GM19351 (cell line): ENCODE results near the gene ZPLD1.

Experiments used
- ATAC-seq: cut with Tn5 transposase; IDR thresholded peaks from one replicate; pipeline ENCODE4 v1.9.1; 2021; ENCODE audit warnings: mild to moderate bottlenecking, moderate library complexity; ENCODE audit not compliant: unreplicated experiment

ZPLD1 gene

GRCh38 chr3:102464261-102464660 is 29.4 kb downstream of the ZPLD1 start:
- no peak for ATAC-seq

DNA sequence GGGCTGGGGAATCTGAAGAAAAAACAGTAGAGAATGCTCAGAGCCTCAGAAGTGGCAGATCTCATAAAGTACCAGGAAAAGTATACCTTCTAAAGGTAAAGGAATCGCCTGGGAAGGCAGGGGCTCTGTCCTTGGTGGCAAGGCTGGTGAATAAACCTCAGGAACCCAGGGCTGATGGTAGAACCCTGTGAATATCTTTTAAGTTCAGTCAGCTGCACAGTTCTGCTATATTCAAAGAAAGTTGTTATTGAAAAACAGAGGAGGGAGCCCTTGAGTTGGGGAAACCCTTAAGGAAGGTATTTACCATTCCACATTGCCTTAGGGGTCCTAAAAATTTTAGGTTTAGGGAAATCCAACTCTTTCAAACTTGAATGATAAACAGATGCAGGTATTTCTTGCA is 31.2 kb downstream of the ZPLD1 start:
- ATAC-seq, result no peak

- ATAC-seq, result no peak
Observed at GRCh38 chr3:102470066-102470465, 35.3 kb downstream of the ZPLD1 start.

GRCh38 chr3:102471001-102471400 is 36.2 kb downstream of the ZPLD1 start:
- no peak for ATAC-seq

DNA sequence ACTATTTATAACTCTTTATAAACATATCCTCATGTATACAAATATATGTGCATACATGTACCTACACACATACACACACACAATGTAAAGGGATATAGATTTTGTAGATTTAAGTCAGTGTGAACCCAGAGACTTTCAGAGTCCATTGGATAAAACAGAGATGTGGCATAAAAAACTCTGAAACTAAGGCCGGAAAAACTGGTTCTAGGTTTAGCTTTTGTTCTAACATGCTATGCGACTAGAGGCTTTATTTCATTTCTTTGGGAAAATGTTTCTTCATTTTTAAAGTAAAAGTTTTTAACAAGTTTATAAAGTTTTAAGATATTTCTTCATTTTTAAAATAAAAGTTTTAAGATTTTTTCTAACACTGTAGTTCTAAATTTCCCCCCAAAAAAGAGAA is 36.7 kb downstream of the ZPLD1 start:
- no peak for ATAC-seq

DNA sequence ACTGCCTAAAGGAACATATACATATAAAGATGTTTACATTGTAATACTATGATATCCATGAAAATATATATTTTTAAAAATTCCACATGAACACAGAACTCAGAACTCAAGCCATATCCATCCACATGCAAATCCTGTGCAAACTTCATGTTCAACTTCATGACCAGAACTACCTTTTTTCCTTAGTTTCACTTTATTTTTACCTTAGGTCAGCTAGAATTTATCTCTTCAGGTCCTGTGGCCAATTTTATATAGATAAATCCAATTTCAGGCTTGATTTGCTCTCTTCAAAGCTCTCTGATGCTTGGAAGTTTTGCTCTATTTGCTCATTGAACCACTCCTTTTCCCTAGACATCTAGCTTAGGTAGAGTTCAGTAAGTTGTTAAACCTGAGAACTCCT is 38.8 kb downstream of the ZPLD1 start:
- ATAC-seq, result no peak

- no peak for ATAC-seq
Observed at GRCh38 chr3:102474207-102474606, 39.4 kb downstream of the ZPLD1 start.

- no peak for ATAC-seq
Observed at GRCh38 chr3:102476198-102476597, 41.4 kb downstream of the ZPLD1 start.

DNA sequence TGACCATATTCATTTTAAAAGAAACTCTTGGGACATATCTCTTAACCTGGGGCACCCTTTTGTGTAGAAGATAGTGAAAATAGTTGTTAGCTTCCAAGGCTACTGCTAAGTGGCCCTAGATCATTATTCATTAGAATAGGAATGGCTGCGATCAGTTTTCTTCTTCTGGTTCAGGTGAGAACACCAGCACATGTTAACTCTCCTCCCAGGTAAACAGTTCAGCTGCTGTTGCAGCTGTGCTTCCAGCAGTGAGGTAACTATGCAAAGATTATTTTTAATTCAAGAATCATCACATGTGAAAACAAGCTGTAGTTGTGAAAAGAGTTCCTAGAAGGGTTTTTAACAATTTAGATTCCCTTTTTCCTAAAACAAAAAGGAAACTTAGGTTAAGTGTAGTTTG is 43.3 kb downstream of the ZPLD1 start:
- no peak for ATAC-seq

DNA sequence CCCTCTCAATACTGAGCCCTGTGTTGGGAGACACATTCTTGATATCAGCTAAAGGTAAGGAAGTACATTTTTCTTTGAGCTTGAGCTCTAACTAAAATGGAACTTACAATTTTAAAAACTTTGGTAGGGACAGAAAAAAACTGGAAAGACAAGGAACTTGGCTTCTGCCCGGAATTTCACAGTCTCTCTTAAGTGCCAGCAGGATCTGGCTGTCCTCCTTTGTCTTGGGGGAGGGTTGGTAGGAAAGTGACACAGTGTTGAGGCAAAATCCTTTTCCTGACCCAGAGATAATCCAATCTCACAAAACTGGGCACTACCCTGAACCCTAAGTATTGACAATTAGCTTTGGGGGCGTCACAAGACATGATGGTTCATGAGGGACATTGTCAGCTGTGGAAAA is 45.3 kb downstream of the ZPLD1 start:
- no peak for ATAC-seq

DNA sequence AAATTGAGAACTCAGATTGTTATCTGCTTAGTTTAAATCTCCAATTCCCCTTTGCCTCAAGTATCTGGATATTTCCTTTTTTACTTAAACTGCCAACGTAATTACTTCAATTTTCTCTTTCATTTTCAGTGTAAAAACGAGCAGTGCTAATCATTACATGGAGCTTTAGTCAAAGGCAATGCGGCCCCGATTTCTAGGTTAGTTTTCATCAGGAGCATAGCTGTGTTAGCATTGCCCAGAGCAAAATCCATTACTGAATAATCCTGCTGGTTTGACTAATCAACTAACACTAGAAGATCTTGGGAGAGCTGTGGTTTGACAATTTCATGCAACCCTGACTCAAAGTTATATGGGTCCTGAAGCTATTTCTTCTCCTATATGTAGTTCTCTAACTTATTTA is 46.2 kb downstream of the ZPLD1 start:
- ATAC-seq, result no peak

DNA sequence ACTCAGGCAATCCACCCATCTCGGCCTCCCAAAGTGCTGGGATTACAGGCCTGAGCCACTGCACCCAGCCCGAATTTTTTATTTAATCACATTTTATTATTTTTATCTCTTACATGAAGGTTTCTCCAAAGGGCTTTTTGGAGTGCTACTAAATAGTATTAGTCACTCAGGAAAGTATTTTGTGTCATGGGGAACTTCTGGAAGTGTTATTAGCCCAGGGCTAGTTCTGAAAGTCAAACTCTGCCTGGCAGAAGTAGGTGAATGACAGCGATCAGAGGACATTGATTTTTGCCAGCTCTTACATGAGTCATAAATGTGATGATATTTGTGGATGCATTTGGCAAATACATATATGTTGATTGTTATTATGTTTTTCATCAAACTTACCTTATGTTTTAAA is 48.7 kb downstream of the ZPLD1 start:
- ATAC-seq, result no peak

DNA sequence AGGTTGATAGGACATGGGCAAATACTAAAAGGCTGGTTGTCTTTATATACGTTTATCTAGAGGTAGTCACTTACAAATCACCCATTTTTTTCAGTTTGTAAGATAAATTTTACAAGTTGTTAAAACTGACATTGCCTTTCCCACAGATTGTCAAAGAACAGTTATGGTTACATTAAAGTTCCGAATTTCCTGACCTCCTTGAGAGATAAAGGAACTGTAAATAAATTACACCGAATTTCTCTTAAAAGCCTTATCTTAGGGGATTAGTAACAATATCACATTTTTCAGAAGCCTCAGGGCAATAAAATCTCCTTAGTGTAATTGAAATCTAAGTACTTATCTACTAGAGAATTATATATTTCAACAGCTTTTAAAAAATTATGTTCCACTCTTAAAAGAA is 49.5 kb downstream of the ZPLD1 start:
- no peak for ATAC-seq

- no peak for ATAC-seq
Observed at GRCh38 chr3:102485701-102486100, 50.9 kb downstream of the ZPLD1 start.

GRCh38 chr3:102488331-102488730 is 53.5 kb downstream of the ZPLD1 start:
- ATAC-seq, result no peak

DNA sequence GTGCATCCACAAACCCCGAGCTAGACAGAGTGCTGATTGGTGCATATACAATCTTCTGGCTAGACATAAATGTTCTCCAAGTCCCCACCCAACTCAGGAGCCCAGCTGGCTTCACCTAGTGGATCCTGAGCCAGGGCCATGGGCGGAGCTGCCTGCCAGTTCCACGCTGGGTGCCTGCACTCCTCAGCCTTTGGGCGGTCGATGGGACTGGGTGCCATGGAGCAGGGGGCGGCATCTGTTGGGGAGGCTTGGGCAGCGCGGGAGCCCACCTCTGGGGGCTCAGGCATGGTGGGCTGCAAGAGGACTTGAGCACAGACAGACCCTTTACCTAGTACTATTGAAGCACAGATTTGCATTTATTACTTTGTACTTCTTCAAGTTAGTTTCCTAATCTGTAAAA is 57.5 kb downstream of the ZPLD1 start:
- no peak for ATAC-seq

- no peak for ATAC-seq
Observed at GRCh38 chr3:102497571-102497970, 62.8 kb downstream of the ZPLD1 start.

DNA sequence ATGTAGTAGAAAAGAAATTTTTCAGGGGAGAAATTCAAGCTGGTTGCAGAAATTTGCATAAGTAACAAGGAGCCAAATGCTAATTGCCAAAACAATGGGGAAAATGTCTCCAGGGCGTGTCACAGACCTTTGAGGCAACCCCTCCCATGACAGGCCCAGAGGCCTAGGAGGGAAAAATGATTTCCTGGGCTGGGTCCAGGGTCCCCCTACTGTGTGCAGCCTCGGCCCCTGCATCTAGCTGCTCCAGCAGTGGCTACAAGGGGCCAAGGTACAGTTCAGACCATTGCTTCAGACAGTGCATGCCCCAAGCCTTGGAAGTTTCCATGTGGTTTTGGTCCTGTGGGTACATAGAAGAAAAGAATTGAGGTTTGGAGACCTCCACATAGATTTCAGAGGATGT is 70.7 kb downstream of the ZPLD1 start:
- ATAC-seq, result no peak

DNA sequence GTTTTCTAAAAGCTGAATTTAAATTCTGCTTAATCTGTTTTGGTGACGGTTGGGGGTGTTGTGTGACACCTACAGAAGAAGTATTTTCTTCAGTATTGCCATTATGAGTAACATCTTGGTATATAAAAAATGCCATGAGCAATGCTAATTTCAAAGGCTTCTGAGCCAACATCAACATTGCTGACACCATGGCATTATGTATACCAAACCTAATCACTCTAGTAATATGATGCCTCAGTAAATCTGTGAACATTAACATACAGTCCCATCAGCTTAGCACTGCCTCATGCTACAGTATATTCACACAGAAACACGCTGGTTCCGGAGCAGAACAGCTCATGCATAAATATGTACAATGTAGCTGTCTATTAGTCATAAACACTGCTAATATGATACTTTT is 75.8 kb downstream of the ZPLD1 start:
- ATAC-seq, result no peak

DNA sequence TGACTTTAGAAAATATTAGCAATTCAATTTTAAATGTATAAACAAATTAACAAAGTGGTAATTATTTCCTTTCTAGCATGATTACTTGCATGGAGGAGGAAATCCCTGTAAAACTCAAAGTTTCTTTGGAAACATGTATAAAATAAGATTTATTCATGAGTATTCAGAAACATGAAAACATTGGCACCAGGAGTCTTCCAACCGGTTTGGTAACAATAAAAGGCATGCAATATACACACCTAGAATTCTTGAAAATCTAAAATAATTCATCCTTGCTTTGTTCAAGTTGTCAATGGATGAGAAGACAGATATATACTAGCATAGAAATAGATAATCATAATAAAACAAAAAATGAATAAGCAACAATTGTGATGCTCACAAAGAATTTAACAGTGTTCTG is 76.4 kb downstream of the ZPLD1 start:
- no peak for ATAC-seq

DNA sequence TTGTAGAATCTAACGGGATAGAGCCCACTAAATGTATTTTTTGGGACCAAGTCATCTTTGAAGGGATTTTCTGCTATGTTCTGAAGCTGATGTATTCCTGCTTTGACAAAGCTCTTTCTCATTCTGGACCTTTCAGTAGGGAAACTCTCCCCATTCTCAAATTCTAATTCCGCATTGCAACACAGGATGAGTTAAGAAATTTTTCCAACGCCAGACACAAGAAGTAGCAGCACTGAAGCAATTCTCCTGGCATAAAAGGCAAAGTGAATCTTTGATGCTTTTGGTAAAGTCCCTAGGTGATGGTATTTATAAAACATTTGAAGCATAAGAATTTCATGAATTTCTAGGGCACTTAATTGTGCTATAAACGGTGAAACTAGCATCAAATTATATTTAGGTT is 76.8 kb downstream of the ZPLD1 start:
- no peak for ATAC-seq

- no peak for ATAC-seq
Observed at GRCh38 chr3:102512734-102513504, 78.1 kb downstream of the ZPLD1 start.

- no peak for ATAC-seq
Observed at GRCh38 chr3:102514241-102514640, 79.4 kb downstream of the ZPLD1 start.
